Measurements from ENCODE around the gene SORL1.

DNA sequence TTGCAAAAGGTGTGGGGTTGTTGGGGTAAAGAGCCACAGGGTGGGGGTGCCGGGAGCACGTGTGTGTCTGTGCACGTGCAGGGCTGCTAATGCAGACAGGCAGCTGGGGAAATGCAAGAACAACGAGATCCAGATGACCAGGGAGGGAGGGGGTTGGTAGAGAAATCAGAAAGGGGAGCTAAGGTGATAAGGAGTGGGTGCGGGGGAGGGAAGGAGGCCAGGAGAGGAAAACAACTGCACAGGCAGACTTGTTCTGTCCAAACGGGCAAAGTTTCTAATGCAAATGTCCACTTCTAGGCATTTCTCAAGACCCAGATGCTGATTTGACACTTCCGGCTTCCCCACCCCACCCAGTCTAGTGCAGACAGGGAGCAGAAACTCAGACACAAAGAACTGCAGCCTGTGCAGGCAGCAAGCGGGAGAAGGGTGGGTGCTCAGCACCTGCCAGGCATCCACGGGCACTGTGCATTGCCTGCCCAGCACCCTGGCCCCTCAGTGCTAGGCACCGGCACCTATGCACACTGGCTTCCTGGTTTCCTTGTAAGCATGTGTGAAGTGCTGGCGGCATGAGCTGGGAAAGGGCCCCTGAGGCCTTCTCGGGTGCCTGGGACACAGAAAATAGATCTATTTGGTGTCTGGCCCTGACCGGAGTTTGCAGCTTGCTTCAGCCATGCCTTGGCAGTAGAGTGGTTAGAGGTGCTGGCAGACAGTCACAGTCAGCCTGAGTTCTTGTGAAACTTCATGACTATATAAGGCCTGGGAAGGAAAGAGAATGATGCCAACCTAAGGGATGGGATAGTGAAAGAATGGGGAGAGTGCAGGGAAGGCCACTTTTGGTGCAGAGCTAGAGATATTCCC, 220.7 kb downstream of the SORL1 start:
- TF ChIP-seq POLR2AphosphoS5 (IDR thresholded peaks at IDR 0.05) (no peak), TAF1 (IDR thresholded peaks at IDR 0.05; ENCODE audit: low read depth) (no peak), SMC3 (conservative IDR thresholded peaks at IDR 0.05; ENCODE audit: poor library complexity) (no peak), EZH2 (IDR thresholded peaks at IDR 0.05; ENCODE audit: borderline replicate concordance, insufficient read depth, low read length, poor library complexity, severe bottlenecking) (no peak), EP300 (conservative IDR thresholded peaks at IDR 0.05; ENCODE audit: poor library complexity, severe bottlenecking) (no peak)
- TF ChIP-seq, protein P1, sequence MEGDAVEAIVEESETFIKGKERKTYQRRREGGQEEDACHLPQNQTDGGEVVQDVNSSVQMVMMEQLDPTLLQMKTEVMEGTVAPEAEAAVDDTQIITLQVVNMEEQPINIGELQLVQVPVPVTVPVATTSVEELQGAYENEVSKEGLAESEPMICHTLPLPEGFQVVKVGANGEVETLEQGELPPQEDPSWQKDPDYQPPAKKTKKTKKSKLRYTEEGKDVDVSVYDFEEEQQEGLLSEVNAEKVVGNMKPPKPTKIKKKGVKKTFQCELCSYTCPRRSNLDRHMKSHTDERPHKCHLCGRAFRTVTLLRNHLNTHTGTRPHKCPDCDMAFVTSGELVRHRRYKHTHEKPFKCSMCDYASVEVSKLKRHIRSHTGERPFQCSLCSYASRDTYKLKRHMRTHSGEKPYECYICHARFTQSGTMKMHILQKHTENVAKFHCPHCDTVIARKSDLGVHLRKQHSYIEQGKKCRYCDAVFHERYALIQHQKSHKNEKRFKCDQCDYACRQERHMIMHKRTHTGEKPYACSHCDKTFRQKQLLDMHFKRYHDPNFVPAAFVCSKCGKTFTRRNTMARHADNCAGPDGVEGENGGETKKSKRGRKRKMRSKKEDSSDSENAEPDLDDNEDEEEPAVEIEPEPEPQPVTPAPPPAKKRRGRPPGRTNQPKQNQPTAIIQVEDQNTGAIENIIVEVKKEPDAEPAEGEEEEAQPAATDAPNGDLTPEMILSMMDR (IDR thresholded peaks at IDR 0.05; ENCODE audit: poor library complexity, severe bottlenecking) = no peak
- TF ChIP-seq, protein P2, sequence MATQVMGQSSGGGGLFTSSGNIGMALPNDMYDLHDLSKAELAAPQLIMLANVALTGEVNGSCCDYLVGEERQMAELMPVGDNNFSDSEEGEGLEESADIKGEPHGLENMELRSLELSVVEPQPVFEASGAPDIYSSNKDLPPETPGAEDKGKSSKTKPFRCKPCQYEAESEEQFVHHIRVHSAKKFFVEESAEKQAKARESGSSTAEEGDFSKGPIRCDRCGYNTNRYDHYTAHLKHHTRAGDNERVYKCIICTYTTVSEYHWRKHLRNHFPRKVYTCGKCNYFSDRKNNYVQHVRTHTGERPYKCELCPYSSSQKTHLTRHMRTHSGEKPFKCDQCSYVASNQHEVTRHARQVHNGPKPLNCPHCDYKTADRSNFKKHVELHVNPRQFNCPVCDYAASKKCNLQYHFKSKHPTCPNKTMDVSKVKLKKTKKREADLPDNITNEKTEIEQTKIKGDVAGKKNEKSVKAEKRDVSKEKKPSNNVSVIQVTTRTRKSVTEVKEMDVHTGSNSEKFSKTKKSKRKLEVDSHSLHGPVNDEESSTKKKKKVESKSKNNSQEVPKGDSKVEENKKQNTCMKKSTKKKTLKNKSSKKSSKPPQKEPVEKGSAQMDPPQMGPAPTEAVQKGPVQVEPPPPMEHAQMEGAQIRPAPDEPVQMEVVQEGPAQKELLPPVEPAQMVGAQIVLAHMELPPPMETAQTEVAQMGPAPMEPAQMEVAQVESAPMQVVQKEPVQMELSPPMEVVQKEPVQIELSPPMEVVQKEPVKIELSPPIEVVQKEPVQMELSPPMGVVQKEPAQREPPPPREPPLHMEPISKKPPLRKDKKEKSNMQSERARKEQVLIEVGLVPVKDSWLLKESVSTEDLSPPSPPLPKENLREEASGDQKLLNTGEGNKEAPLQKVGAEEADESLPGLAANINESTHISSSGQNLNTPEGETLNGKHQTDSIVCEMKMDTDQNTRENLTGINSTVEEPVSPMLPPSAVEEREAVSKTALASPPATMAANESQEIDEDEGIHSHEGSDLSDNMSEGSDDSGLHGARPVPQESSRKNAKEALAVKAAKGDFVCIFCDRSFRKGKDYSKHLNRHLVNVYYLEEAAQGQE (IDR thresholded peaks at IDR 0.05; ENCODE audit: borderline replicate concordance) = no peak

Data from neural cell (in vitro differentiated cells).